G401 (cell line): Measurements from ENCODE around the gene ADAR. TPM values are rescaled to one million over a fixed set of nuclear protein-coding genes. Genes with fewer than 3 reads are reported as not detected.

Source experiments
- DNase-seq: peaks from one replicate; pipeline ENCODE4 v3.0.0-alpha.2; 2015; ENCODE audit warnings: low spot score
- in situ Hi-C: cut with HindIII; loops from 2 replicates; pipeline ENCODE4 v1.10.0; 2016; ENCODE audit warnings: low sequenced_read_pairs, mixed read lengths
- total RNA-seq: library from RNA; depleted of rRNA; stranded (reverse); fragments of >200 nt; shearing (Covaris generic); gene quantifications from 2 replicates; pipeline ENCODE4 v1.2.3, GENCODE V29; 2014

The ADAR gene
- total RNA-seq, 1 experiment from 2014 or later = 94.1 TPM

DNA sequence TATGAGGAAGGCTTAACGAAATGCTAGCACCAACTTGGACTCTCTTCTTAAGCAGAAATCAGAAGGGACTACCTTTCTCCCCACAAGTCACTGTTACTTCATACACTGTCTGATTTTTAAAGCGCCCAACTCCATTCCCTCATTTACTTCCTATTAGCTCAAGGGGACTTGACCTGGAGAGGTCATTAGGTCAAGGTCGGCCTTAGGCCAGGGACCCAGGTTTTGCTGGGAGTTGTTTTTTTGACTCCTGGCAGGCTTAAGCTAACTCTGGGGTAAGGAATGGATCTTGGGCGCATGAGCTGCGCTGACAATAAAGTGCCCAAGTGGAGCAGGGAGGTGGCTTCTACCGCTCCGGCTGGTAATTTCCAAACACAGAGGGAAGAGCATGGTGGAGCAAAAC is 16.8 kb downstream of the ADAR start:
- in situ Hi-C loops = no loop called here
- DNase-seq = no peak

- no peak for DNase-seq
- in situ Hi-C loops = no loop called here
These were observed 17.2 kb downstream of the ADAR start for GRCh38 chr1:154590756-154591155.

DNA sequence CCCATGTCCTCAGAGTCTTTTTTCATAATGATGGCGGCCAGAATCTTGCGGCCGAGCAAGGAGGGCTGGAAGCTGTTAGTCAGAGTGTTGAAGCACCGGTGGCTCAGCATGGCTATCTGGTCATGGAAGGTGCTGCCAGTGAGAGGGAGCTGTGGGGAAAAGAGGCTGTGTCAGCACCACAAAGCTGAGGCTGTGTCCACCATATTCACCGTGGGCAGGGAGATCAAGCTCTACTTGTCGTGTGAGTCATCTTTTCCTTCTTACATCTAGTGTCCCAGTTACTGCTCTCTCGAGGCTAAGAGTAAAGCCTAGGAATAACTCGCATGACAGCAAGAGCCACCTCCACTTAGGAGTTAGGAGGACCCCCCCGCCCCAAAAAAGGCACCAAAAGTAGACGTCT is 18.2 kb downstream of the ADAR start:
- in situ Hi-C loops = no loop called here
- no peak for DNase-seq

GRCh38 chr1:154586641-154587040 is 21.3 kb downstream of the ADAR start:
- DNase-seq = no peak
- in situ Hi-C loops = no loop called here

DNA sequence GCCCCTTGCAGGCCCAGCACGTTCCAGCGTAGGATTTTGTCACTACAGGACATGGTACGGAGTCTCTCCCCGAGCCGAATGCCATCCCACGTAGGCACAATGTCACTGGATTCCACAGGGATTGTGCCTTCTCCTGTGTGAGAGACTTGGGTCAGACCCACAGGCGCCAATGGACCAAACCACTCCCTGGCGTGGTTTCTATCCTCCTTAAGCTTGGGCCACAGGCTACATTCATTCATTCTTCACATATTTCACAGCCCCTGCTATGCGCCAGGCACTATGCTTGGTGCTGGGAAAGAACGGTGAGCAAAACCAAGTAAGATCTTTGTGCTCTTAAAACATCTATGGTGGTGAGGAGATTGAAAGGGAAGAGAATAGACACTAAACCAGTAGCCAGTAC is 21.8 kb downstream of the ADAR start:
- in situ Hi-C loops = no loop called here

GRCh38 chr1:154584267-154584994 is 23.6 kb downstream of the ADAR start:
- in situ Hi-C loops = no loop called here
- DNase-seq = no peak

More for the DNA sequence above, 21.8 kb downstream of the ADAR start:
- no peak for DNase-seq

GRCh38 chr1:154583773-154584172 is 24.2 kb downstream of the ADAR start:
- no peak for DNase-seq
- in situ Hi-C loops = no loop called here

GRCh38 chr1:154582885-154583284 is 25.1 kb downstream of the ADAR start:
- in situ Hi-C loops = no loop called here

DNA sequence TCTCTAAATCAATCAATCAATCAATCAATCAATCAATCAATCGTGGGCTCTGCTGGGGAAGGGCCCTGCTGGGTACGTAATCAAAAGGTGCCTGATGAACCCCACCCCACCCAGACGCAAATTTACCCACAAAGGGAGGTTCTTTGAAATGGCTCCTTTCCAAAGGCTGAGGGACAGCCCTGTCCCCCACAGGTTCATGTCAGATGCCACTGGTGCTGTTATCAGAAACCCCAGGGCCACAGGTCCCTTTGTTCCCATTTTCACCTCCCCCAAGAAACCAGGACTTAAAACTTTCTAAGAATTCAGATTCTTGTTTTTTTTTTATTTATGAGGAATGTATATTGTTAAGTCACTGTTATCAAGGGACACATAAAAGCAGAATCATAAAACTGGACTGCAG is 26.2 kb downstream of the ADAR start:
- no peak for DNase-seq
- in situ Hi-C loops = no loop called here

More at GRCh38 chr1:154582885-154583284, 25.1 kb downstream of the ADAR start:
- DNase-seq = no peak

GRCh38 chr1:154579374-154579773 is 28.6 kb downstream of the ADAR start:
- no peak for DNase-seq
- in situ Hi-C loops = no loop called here

- in situ Hi-C loops = no loop called here
- no peak for DNase-seq
These were observed 29.9 kb downstream of the ADAR start for GRCh38 chr1:154578058-154578418.

DNA sequence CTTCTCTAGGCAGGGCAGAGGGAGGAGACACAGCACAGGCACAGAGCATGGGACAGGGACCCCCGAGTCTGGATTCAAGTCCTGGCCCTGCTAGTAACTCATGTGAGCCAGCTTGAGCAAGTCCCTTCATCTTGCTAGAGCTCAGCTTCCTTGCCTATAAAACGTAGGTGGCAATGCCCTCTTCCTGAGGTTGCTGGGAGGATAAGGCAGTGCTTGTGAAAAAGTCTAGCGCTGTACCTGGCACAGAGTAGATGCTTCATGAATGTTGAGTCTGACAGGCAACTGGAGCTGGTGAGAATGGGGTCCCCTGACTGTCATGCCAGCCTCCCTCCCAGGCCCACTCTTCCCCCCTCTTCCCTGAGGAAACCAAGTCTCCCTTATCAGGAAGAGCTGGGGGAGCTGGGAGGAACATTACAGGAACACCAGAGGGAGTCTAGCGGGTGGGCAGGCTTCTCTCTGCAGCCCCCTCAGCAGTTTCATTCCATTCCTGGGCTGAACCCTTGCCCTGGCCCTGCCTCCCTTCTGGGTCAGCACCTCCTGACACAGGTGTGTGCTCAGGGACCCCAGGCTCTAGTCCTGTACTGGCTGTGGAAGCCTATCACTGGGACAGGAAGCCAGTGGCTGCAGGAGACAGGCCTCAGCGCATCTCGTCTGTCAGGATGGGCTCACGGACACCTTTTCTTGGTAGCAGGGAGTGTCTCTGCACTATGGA is 30.5 kb downstream of the ADAR start:
- in situ Hi-C loops = no loop called here
- DNase-seq = no peak

GRCh38 chr1:154575951-154576566 is 31.9 kb downstream of the ADAR start:
- DNase-seq = no peak
- in situ Hi-C loops = no loop called here

GRCh38 chr1:154575147-154575927 is 32.6 kb downstream of the ADAR start:
- in situ Hi-C loops = no loop called here
- DNase-seq = no peak

GRCh38 chr1:154574716-154575115 is 33.3 kb downstream of the ADAR start:
- in situ Hi-C loops = no loop called here
- DNase-seq = peak; percentile 25

DNA sequence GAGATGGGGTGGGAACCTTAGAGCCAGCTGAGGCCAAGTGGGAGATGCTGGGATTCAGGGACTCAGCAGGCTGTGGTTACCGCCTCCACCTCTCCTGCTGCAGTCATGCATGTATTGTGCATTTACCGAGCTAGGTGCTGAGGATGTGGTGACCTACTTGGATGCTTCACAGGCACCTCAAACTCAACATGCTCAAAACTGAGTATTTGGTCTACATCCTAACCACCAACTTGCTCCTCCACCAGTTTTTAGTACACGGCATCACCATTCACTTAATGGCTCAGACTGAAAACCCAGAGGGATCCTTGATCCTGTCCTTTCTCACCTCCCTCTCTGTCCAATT is 34.8 kb downstream of the ADAR start:
- in situ Hi-C loops = no loop called here
- no peak for DNase-seq

GRCh38 chr1:154572468-154573167 is 35.4 kb downstream of the ADAR start:
- DNase-seq = peak; percentile 85
- in situ Hi-C loops = no loop called here

DNA sequence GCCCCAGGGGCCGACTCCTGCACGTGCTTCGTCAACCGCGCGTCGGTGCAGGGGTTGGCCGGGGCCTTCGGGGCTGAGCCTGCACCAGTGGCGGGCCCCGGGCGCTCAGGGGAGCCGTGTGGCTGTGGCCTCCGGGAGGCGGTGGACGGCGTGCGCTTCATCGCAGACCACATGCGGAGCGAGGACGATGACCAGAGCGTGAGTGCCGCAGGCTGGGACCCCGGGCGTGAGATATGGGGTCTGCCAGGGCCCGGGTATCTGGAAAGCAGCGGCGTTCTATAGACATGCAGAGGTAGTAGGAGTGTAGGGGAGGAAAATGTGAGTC is 36.1 kb downstream of the ADAR start:
- no peak for DNase-seq
- in situ Hi-C loops = no loop called here

GRCh38 chr1:154571244-154571963 is 36.6 kb downstream of the ADAR start:
- in situ Hi-C loops = no loop called here

More at GRCh38 chr1:154571244-154571963, 36.6 kb downstream of the ADAR start:
- no peak for DNase-seq
